ENCODE data around the gene CDKN1A. TPM values are rescaled to one million over a fixed set of nuclear protein-coding genes. Genes with fewer than 3 reads are reported as not detected.

Gene CDKN1A
- total and polyA plus RNA-seq, 10 of the 15 experiments (the other 5 are each of a cell fraction or from before 2014, with no cell fraction given) = 25.2 to 637 (median 216) TPM

- no peak for TF ChIP-seq IRF5 (IDR thresholded peaks at IDR 0.05; ENCODE audit: borderline replicate concordance)
- TF ChIP-seq, protein P1, sequence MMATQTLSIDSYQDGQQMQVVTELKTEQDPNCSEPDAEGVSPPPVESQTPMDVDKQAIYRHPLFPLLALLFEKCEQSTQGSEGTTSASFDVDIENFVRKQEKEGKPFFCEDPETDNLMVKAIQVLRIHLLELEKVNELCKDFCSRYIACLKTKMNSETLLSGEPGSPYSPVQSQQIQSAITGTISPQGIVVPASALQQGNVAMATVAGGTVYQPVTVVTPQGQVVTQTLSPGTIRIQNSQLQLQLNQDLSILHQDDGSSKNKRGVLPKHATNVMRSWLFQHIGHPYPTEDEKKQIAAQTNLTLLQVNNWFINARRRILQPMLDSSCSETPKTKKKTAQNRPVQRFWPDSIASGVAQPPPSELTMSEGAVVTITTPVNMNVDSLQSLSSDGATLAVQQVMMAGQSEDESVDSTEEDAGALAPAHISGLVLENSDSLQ (IDR thresholded peaks at IDR 0.05) = no peak
- no peak for TF ChIP-seq RELB (IDR thresholded peaks at IDR 0.05; ENCODE audit: low read depth)
- no peak for TF ChIP-seq IRF4 (IDR thresholded peaks at IDR 0.05; ENCODE audit: low read depth, low read length)
- no peak for TF ChIP-seq CBFB (IDR thresholded peaks at IDR 0.05; ENCODE audit: low read depth)
- no peak for TF ChIP-seq RB1 (IDR thresholded peaks at IDR 0.05; ENCODE audit: borderline replicate concordance)
- no peak for TF ChIP-seq ZNF207 (IDR thresholded peaks at IDR 0.05; ENCODE audit: borderline replicate concordance)
- TF ChIP-seq STAT3 (IDR thresholded peaks at IDR 0.05; ENCODE audit: low read depth, low read length) = no peak
- no peaks in the 10 kb centered on the region for H4K20me1 ChIP-seq (ENCODE audit: control insufficient read depth, insufficient read depth)
- no peaks in the 10 kb centered on the region for H3K36me3 ChIP-seq (ENCODE audit: control insufficient read depth in 2 of 2, insufficient read depth in 2 of 2, low read length in 1 of 2)
- WGBS (ENCODE audit: insufficient coverage, insufficient replicate concordance, low lambda C conversion rate, missing lambda C conversion rate) = 99% methylated on average over 4 of the region's 4 CpGs
- in situ Hi-C loops (cut with MboI) = no loop called here
- peak overlapping the region; percentile 77 for H3K27ac ChIP-seq (ENCODE audit: control insufficient read depth, insufficient read depth)
- H3K4me2 ChIP-seq (ENCODE audit: control insufficient read depth, insufficient read depth) = peak overlapping the region; percentile 95
- peak overlapping the region; percentile 56; the same call in 1 of the 2 replicates for H3K4me3 ChIP-seq
- no peak for FAIRE-seq
- no TSS peak for BruUV-seq (replicated peaks)
- ChIA-PET POLR2A (interaction anchor here (1.0 to 10.4 kb wide), 5 partner anchors 11 to 90 kb away, joined by 3 to 243 read pairs (median 7); partner anchors contain the start of gene CDKN1A), CTCF (interaction anchor here (0.6 to 8.6 kb wide), 13 partner anchors 10 to 117 kb away, joined by 3 to 146 read pairs (median 9); partner anchors contain the start of gene CDKN1A), SMC1A (ENCODE audit: uncharacterized antibody, unreplicated experiment) (interaction anchor here (2.3 to 17.5 kb wide), 5 partner anchors 13 to 90 kb away, joined by 9 to 240 read pairs (median 46); partner anchors contain the start of gene CDKN1A), RAD21 (ENCODE audit: unreplicated experiment) (interaction anchor here (0.9 to 8.0 kb wide), 7 partner anchors 14 to 89 kb away, joined by 3 to 195 read pairs (median 27); partner anchors contain the start of gene CDKN1A)
- no peak overlapping the region for H2AFZ ChIP-seq (ENCODE audit: control insufficient read depth, low read depth, low read length)
- H3K27me3 ChIP-seq (replicated peaks in 1 of 2; ENCODE audit: control insufficient read depth in 2 of 2, insufficient read depth in 2 of 2, low read length in 1 of 2) = no peaks in the 10 kb centered on the region
- ATAC-seq = no peak
- peaks cover 1% of the 10 kb centered on the region; the same call in 1 of the 2 replicates for H3K79me2 ChIP-seq (ENCODE audit: control insufficient read depth, insufficient read depth, low read length)
- peaks cover 74% of the 10 kb centered on the region for H3K4me1 ChIP-seq (ENCODE audit: control insufficient read depth, insufficient read depth, low read length)
- no peak for DNase-seq (ENCODE audit: low read depth, low spot score)
- H3K9me3 ChIP-seq (replicated peaks; ENCODE audit: control insufficient read depth, insufficient read depth, low read length) = no peaks in the 10 kb centered on the region
- H3K9ac ChIP-seq (ENCODE audit: control insufficient read depth, insufficient read depth, low read length) = peak overlapping the region; percentile 53
- intact Hi-C loops (cut with micrococcal nuclease; ENCODE audit: unreplicated experiment) = no loop called here
Observed at GRCh38 chr6:36665180-36665579, 13.3 kb upstream of the CDKN1A start.
